KG1 (cell line): ENCODE results near the gene TAMALIN.

ENCODE experiments used
- DNase-seq: peaks from one replicate; lab custom pipeline; 2025; lab: John Stamatoyannopoulos, UW

Gene TAMALIN

DNA sequence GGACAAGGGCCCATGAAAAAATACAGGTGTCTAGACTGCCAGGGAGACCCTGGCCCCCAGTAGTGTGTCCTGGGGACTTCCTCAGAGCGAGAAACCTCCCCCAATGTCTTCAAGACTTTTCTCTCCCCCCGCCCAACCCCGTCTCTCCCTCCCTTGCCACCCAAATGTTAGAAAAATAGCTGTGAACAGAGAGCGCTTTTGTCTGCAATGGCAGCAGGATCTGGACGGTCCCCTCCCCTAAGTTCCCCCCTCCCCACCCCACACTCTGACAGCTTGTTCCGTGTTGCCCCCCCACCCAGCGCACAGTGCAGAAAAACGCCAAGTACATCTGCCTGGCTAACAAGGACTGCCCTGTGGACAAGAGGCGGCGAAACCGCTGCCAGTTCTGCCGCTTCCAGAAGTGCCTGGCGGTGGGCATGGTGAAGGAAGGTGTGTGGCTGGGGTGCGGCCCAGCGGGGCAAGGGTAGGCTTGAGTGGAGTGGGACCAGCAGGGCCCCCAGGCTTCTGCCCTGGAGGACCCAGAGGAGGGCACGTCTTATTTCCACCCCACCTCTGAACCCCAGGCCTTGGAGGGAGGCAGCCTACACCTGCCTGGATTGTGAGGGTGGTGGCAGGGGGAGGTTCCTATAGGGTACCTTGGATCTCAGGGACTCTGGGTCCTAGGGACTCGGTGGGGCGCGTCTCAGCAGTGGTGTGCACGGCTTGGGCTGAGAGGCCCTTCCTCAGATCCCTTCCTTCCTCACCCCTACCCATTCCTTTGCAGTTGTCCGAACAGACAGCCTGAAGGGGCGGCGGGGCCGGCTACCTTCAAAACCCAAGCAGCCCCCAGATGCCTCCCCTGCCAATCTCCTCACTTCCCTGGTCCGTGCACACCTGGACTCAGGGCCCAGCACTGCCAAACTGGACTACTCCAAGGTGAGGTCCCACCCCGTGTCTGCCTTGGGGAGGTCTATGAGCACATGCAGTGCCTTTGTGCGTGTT, 49.3 kb downstream of the TAMALIN start:
- DNase-seq: no peak

DNA sequence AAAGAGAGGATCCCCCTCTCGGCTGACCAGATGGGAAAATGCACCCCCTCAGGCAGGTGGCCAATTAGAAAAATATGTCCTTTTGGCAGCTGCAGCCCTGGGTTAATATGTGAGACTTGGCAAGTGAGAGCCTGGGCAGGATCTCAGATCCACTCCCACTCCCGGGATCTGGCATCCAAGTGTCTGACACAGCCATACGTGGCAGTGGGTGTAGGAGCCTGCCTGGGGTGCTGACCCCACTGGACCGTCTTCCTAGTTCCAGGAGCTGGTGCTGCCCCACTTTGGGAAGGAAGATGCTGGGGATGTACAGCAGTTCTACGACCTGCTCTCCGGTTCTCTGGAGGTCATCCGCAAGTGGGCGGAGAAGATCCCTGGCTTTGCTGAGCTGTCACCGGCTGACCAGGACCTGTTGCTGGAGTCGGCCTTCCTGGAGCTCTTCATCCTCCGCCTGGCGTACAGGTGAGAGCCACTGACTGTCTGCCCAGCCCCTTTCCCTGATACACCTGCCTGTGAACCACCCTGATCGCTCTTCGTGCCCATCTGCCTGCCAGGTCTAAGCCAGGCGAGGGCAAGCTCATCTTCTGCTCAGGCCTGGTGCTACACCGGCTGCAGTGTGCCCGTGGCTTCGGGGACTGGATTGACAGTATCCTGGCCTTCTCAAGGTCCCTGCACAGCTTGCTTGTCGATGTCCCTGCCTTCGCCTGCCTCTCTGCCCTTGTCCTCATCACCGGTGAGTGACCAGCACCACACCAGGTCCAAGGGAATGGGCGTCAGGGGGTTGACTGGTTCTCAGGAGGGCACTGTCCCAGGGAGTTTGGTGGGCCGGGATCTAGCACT, 50.3 kb downstream of the TAMALIN start:
- DNase-seq: no peak

DNA sequence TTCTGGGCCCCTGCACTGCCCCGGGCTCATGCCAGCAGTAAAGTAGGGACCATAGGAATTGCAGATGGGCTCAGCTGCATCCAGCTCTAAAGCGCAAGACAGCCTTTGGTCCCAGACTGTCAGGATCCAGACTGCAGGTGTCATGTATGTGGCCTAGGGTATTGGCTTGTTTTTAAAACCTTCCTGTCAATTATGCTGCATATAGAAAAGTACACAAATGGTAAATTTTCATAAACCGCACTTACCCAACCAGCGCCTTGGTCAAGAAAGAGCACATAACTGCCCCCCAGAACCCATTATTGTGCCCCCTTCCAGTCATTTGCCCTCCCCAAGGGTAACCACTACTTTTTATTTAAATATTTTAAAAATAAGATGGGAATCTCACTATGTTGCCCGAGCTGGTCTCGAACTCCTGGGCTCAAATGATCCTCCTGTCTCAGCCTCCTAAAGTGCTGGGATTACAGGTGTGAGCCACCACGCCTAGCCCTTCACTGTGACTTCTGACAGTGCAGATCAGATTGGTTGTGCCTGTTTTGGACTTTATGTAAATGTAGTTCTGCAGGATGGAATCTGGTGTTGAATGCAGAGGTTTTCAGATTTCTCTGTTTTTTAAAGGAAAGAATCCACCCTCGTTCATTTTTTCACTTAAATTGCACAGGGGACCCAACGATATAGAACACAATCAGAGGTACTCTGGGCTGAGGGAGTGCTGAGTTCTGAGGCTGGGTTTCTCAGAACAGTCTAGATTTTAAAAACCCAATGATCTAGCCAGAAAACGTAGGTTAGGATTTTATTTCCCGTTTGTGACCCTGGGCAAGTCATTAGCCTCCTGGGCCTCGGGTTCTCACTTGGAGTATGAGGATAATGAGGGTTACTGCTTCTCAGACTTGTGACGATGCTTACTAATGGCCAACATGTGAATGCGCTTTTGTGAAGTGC, 51.2 kb downstream of the TAMALIN start:
- DNase-seq: no peak

DNA sequence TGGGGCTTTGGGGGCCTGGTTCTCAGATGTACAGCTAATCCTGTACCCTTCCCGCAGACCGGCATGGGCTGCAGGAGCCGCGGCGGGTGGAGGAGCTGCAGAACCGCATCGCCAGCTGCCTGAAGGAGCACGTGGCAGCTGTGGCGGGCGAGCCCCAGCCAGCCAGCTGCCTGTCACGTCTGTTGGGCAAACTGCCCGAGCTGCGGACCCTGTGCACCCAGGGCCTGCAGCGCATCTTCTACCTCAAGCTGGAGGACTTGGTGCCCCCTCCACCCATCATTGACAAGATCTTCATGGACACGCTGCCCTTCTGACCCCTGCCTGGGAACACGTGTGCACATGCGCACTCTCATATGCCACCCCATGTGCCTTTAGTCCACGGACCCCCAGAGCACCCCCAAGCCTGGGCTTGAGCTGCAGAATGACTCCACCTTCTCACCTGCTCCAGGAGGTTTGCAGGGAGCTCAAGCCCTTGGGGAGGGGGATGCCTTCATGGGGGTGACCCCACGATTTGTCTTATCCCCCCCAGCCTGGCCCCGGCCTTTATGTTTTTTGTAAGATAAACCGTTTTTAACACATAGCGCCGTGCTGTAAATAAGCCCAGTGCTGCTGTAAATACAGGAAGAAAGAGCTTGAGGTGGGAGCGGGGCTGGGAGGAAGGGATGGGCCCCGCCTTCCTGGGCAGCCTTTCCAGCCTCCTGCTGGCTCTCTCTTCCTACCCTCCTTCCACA, 52.0 kb downstream of the TAMALIN start:
- no peak for DNase-seq

DNA sequence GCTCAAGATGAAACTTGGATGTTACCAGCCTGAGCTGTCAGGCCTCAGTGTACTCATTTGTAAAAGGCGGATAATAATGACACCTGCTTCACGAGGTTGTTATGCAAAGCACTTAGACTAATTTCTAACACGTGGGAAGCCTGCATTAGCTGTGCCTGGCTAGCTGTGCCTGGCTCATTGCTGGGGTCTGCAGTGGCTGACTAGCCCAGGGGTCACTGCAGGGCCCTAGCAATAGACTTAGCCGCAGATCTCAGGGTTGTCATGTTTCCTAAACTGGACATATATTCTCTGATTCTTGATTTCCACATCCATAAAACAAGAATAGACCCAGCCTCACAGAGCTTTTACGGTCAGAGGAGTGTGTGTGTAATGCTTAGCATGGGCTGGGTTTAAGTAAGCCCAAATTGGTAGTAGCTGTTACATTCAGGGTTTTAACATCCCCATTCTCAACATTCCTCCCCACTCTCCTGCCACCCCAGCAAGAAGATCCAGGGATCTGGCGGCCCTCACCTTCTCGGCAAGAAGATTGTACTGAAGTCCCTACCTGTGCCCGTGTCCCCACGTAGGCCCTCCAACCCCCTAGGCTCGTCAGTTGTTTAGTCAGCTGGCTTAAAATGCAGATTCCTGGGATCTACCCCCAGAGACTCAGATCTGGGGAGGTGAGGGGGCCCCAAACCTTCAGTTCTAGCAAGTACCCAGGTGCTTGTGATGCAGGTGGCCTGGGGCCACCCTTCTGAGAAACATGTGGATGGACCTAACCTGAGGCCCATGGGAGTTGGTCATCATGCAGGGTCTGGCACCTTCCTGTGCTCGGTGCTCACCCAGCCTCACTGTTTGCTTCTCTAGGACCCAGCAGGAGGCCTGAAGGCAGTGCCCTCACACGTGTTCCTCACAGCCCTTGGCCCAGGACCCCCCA, 53.1 kb downstream of the TAMALIN start:
- DNase-seq: no peak

DNA sequence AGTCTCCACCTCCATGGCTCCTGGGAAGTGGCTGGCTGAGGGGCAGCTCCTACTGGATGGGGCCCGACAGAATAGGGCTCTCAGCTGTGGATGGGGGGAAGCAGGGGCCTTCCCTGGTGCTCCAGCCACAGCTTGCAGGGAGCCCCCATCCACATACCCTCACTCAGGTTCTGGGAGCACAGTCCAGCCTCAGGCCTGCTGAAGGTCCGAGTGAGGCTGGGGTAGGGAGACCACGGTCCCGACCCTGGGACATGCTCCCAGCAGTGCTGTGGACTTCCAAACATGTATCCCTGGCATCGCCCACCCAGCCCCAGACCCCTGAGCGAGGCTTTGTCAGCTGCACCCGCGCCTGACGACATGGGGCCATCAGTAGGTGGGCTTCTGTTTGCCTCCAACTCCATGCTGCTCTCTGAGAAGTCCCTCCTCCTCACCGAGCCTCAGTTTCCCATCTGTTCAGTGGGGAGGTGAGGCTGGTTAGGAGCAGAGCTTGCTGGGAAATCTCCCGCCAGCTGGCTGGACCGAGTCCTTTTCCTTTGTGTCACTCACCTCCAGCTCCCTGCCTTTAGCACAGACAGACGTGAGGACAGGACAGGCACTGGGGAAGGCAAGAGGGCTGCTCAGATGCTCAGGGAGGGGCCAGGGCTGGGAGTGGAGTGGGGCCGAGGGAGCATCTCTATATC, 53.9 kb downstream of the TAMALIN start:
- no peak for DNase-seq

DNA sequence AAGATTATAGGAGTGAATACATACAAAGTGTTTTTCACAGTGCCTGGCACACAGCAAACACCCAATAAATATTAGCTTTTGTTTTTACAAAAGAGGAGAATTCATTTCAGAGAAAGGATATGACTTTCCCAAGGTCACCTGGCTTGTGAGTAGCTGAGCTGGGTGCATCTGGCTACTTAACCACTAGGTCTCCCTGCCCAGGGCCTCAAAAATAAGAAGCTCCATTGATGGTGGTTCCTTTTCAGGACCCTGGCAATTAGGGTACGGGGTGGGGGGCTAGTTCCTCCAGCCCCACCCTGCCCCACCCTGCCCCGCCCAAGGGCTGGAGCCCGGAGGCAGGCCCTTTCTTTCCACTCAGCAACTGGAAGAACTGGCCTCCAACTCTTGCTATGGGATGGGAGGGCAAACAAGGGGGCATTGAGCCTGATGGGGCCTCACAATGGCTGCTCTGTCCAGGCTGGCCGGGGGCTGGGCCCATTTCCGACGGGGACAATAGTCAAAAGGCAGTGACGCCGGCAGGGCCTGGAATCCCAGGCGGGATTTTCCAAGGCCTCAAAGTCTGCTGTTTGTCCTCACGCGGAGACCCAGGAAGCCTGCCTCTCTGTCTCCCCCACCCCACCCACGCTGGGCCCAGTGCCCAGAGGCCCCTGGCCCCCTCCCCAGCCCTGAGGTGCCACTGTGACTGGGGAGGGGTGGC, 54.9 kb downstream of the TAMALIN start:
- DNase-seq: no peak

DNA sequence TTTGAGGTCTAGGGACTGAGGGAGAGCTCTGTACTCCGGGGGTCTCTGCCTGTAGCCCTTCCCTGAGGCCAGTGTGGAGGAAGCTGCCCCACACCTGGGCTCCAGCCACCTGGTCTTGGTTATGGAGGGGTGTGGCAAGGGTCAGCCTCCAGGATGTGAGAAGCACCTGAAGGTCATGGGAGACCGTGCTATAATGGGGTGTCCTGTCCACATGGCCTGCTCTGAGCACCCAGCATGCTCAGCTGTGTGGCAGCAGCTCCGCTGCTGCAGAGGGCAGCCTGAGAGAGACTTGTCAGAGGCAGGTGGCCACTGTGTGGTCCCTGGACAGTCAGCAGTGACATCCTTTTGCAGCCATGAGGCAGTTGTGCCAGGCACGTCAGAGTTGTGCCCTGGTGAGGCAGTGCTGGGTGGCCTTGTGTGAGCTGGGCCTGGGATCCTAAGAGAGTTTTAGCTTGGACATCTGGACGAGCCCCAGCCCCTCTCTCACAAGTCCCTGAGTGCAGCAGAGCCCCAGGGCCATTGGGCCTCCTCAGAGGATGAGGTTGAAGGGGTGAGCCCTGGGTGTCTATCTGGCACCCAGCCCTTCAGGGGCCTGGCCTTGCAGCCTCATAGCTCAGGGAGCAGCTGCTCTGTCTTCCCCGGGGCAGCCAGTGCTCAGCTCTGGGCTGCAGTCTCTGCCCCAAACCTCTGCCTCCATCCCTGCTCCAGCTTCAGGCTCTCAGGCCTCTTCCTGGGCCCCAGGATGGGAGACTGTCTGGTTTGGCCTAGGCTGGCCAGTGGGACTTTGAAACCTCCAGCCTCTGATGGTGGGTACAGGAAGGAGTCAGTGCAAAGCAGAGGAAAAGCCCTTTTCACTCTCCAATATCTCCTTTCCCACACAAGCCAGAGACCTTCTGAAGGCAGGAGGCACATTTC, 55.7 kb downstream of the TAMALIN start:
- DNase-seq: no peak

DNA sequence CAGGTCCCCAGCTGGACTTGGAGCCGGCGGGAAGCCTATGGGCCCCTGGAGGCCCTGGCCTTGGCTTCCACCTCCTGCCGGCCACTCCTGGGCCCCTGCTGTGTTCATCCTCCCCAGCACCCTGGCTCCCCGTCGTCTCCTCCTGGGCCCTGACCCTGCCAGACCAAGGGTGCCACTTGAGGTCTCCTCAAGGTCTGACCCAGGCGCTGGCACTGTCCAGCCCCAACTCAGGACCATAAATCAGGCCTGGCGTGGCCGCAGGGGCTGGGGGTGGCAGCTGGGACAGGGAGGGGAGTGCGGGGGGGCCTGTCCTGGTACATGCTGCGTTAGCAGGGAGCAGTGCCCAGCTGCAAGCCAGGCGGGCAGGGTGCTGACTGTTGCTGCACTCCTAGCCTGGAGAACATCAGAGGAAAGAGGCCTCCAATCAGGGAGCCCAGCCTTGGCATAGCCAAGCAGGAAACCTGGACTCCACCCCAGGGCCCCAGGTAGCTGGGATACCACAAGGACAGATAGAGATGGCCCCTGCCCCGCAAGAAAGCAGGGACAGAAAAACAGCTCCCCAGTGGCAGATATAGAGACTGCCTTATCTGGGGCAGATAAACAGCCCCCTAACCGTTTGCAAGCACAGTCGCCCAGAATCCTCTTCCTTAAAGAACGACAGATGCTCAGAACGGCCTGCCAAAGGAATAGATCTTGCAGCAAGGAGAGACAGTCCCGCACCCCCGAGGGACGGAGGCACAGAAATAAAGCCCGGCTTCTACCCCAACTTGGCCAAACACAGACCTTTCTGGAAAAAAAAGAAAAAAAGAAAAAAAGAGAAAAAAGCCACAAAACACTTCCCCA, 56.6 kb downstream of the TAMALIN start:
- DNase-seq: no peak

DNA sequence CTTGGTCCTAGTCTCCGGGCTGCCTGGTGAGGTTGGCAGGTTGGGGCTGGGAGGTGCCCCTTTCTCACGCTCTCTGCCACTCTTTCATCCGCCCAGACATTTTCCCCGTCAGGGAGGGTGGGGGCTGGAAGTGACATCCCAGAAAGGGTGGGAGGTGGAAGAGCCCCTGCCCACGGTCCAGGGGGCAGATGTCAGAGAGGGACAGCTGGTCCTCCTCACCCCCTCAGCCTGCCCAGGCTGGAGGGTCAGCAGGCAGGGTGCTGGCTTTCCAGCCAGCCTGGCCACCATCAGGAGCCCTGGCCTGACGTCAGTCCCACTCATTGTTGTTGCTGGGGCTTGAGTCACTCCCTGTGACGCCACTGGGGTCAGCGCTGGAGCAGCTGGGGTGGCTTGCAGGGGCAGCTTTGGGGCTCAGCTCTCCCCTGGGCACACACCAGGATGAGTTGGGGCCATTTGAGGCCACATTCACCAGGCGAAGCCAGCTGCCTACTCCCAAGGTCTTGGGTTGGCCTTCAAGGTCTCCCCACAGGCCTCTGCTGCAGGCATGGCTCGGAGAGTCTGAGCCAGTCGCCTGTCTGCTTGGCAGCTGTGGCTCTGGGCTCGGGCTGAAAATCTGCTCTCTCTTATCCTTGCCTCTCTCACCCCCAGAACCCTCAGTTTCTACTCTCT, 57.4 kb downstream of the TAMALIN start:
- no peak for DNase-seq
